ENCODE measurements around the gene RB1. TPM values are rescaled to one million over a fixed set of nuclear protein-coding genes. Genes with fewer than 3 reads are reported as not detected.

RB1 gene
- total RNA-seq, 1 experiment from 2014 or later, result 36.7 TPM

DNA sequence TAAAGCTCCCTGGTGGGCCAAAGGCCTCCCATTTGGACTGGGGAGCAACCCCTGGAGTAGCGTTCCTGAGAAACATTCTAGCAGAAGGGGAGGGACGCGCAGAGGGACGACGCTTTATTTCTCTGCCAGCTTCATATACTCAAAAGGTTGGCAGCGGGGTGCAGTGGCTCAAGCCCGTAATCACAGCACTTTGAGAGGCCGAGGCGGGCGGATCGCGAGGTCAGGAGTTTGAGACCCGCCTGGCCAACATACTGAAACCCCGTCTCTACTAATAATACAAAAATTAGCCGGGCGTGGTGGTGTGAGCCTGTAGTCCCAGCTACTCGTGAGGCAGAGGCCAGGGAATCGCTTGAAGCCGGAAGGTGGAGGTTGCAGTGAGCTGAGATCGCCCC is 16.8 kb downstream of the RB1 start:
- Histone ChIP-seq H3K27me3 (ENCODE audit: insufficient read depth, low read length) (no peaks in the 10 kb centered on the region), H2AFZ (ENCODE audit: low read depth, low read length, poor library complexity, severe bottlenecking) (no peak overlapping the region), H3K9ac (ENCODE audit: low read length) (no peak overlapping the region), H3K9me2 (ENCODE audit: insufficient read depth) (no peaks in the 10 kb centered on the region), H3K79me2 (ENCODE audit: insufficient read depth, low read length) (peaks cover 2% of the 10 kb centered on the region; the same call in 1 of the 2 replicates), H3K4me2 (ENCODE audit: low read length) (no peak overlapping the region), H3K4me3 (replicated peaks in 1 of 2; ENCODE audit: low read depth in 1 of 2, low read length in 2 of 2) (no peak overlapping the region), H3K27ac (ENCODE audit: low read depth, low read length) (no peak overlapping the region), H4K20me1 (ENCODE audit: insufficient read depth) (no peaks in the 10 kb centered on the region), H3K4me1 (ENCODE audit: control insufficient read depth in 1 of 2, insufficient read depth in 2 of 2, low read length in 2 of 2) (no peaks in the 10 kb centered on the region), H3K9me3 (ENCODE audit: control insufficient read depth in 1 of 2, insufficient read depth in 1 of 2, low read depth in 1 of 2, low read length in 2 of 2) (no peaks in the 10 kb centered on the region), H3K36me3 (ENCODE audit: control insufficient read depth in 1 of 2, insufficient read depth in 2 of 2, low read length in 2 of 2) (no peaks in the 10 kb centered on the region)
- intact Hi-C loops (cut with micrococcal nuclease), result no loop called here
- ChIA-PET CTCF (no interaction called here), POLR2A (no interaction called here), RAD21 (ENCODE audit: low non-redundant PET in 1 of 2, low total read pairs in 2 of 2, uncharacterized antibody in 2 of 2, unreplicated experiment in 2 of 2) (no interaction called here)
- no peak for ATAC-seq
- BruUV-seq (replicated peaks), result no TSS peak
- DNase-seq (ENCODE audit: low read depth, low spot score), result no peak
- TF ChIP-seq ZFX (IDR thresholded peaks at IDR 0.05) (no peak), JUND (IDR thresholded peaks at IDR 0.05) (no peak), YY1 (IDR thresholded peaks at IDR 0.05; ENCODE audit: extremely low read depth, insufficient replicate concordance, low read depth, low read length) (no peak), SRF (IDR thresholded peaks at IDR 0.05; ENCODE audit: low read depth) (no peak), TCF7L2 (IDR thresholded peaks at IDR 0.05; ENCODE audit: borderline replicate concordance, extremely low read depth, insufficient read depth, insufficient read length) (no peak), CBX3 (IDR thresholded peaks at IDR 0.05; ENCODE audit: low read depth) (no peak), ZNF274 (IDR thresholded peaks at IDR 0.05; ENCODE audit: low read depth, low read length) (no peak), EZH2phosphoT487 (IDR thresholded peaks at IDR 0.05; ENCODE audit: borderline replicate concordance) (no peak), EGR1 (IDR thresholded peaks at IDR 0.05; ENCODE audit: low read depth) (no peak), CEBPB (IDR thresholded peaks at IDR 0.05; ENCODE audit: low read depth) (no peak), EZH2 (IDR thresholded peaks at IDR 0.05) (no peak)
- TF ChIP-seq, protein P1, sequence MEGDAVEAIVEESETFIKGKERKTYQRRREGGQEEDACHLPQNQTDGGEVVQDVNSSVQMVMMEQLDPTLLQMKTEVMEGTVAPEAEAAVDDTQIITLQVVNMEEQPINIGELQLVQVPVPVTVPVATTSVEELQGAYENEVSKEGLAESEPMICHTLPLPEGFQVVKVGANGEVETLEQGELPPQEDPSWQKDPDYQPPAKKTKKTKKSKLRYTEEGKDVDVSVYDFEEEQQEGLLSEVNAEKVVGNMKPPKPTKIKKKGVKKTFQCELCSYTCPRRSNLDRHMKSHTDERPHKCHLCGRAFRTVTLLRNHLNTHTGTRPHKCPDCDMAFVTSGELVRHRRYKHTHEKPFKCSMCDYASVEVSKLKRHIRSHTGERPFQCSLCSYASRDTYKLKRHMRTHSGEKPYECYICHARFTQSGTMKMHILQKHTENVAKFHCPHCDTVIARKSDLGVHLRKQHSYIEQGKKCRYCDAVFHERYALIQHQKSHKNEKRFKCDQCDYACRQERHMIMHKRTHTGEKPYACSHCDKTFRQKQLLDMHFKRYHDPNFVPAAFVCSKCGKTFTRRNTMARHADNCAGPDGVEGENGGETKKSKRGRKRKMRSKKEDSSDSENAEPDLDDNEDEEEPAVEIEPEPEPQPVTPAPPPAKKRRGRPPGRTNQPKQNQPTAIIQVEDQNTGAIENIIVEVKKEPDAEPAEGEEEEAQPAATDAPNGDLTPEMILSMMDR (IDR thresholded peaks at IDR 0.05 in 2 of 3, conservative IDR thresholded peaks at IDR 0.05 in 1 of 3; ENCODE audit: borderline replicate concordance in 1 of 3, insufficient read depth in 1 of 3, low read depth in 2 of 3, low read length in 2 of 3), result no peak
- TF ChIP-seq, protein P2, sequence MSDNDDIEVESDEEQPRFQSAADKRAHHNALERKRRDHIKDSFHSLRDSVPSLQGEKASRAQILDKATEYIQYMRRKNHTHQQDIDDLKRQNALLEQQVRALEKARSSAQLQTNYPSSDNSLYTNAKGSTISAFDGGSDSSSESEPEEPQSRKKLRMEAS (IDR thresholded peaks at IDR 0.05), result no peak
